Measurements from ENCODE around the gene FAM50B.

Gene FAM50B

GRCh38 chr6:3895312-3895653 lies 46.1 kb downstream of the FAM50B start:
- no peak for DNase-seq (ENCODE audit: low spot score)

GRCh38 chr6:3895805-3896204 lies 46.6 kb downstream of the FAM50B start:
- DNase-seq (ENCODE audit: low spot score), result no peak

GRCh38 chr6:3898265-3898994 lies 49.3 kb downstream of the FAM50B start:
- DNase-seq (ENCODE audit: low spot score), result no peak

GRCh38 chr6:3899061-3899460 lies 49.9 kb downstream of the FAM50B start:
- no peak for DNase-seq (ENCODE audit: low spot score)

- DNase-seq (ENCODE audit: low spot score), result no peak
Measured at GRCh38 chr6:3899970-3900439, 50.8 kb downstream of the FAM50B start.

All from pons (tissue), 1 donor.